ENCODE results near the gene ANKS1B.

DNA sequence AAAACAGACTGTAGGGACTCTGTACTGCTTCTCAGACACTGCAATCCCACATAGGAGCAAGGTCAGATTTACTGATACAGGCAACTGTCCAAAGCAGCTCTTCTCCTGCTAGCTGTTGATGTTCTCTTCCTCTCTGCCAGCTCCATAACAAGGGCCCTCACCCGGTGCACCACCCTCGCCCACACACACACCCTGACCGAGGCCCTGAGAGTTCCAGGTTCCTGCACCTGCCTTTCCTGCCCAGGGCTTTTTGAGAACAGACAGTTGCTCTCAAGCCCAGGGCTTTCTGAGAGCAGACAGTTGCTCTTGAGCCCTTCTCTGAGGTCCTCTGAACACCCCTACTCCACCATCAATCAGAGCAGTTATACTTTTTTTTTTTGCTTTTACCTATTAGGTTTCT is 571.0 kb downstream of the ANKS1B start:
- TF ChIP-seq BACH2 (CRISPR knock-in tag; IDR thresholded peaks at IDR 0.05; ENCODE audit: borderline replicate concordance), result no peak
- no peak for TF ChIP-seq ZFP3 (CRISPR knock-in tag; IDR thresholded peaks at IDR 0.05)
- TF ChIP-seq ZFP30 (CRISPR knock-in tag; IDR thresholded peaks at IDR 0.05), result no peak
- no peak for TF ChIP-seq TOX (CRISPR knock-in tag; IDR thresholded peaks at IDR 0.05; ENCODE audit: borderline replicate concordance)
- TF ChIP-seq, protein P1, sequence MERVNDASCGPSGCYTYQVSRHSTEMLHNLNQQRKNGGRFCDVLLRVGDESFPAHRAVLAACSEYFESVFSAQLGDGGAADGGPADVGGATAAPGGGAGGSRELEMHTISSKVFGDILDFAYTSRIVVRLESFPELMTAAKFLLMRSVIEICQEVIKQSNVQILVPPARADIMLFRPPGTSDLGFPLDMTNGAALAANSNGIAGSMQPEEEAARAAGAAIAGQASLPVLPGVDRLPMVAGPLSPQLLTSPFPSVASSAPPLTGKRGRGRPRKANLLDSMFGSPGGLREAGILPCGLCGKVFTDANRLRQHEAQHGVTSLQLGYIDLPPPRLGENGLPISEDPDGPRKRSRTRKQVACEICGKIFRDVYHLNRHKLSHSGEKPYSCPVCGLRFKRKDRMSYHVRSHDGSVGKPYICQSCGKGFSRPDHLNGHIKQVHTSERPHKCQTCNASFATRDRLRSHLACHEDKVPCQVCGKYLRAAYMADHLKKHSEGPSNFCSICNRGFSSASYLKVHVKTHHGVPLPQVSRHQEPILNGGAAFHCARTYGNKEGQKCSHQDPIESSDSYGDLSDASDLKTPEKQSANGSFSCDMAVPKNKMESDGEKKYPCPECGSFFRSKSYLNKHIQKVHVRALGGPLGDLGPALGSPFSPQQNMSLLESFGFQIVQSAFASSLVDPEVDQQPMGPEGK (CRISPR knock-in tag; IDR thresholded peaks at IDR 0.05; ENCODE audit: borderline replicate concordance), result no peak
- TF ChIP-seq, protein P2, sequence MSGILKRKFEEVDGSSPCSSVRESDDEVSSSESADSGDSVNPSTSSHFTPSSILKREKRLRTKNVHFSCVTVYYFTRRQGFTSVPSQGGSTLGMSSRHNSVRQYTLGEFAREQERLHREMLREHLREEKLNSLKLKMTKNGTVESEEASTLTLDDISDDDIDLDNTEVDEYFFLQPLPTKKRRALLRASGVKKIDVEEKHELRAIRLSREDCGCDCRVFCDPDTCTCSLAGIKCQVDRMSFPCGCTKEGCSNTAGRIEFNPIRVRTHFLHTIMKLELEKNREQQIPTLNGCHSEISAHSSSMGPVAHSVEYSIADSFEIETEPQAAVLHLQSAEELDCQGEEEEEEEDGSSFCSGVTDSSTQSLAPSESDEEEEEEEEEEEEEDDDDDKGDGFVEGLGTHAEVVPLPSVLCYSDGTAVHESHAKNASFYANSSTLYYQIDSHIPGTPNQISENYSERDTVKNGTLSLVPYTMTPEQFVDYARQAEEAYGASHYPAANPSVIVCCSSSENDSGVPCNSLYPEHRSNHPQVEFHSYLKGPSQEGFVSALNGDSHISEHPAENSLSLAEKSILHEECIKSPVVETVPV (CRISPR knock-in tag; IDR thresholded peaks at IDR 0.05), result no peak
- TF ChIP-seq, protein P3, sequence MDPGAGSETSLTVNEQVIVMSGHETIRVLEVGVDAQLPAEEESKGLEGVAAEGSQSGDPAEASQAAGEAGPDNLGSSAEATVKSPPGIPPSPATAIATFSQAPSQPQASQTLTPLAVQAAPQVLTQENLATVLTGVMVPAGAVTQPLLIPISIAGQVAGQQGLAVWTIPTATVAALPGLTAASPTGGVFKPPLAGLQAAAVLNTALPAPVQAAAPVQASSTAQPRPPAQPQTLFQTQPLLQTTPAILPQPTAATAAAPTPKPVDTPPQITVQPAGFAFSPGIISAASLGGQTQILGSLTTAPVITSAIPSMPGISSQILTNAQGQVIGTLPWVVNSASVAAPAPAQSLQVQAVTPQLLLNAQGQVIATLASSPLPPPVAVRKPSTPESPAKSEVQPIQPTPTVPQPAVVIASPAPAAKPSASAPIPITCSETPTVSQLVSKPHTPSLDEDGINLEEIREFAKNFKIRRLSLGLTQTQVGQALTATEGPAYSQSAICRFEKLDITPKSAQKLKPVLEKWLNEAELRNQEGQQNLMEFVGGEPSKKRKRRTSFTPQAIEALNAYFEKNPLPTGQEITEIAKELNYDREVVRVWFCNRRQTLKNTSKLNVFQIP (CRISPR knock-in tag; IDR thresholded peaks at IDR 0.05; ENCODE audit: borderline replicate concordance, low read depth), result no peak
